Loucy (cell line): Measurements from ENCODE around the gene TMPO.

Experiments used
- H2AFZ ChIP-seq: fragments of 200-600 bp; sonication (generic); 2 replicates; pipeline ENCODE4 v1.6.0; 2016; ENCODE audit warnings: antibody characterized with exemption, mild to moderate bottlenecking, low read length, moderate library complexity
- H3F3A ChIP-seq: fragments of 200-600 bp; 2 replicates; pipeline ENCODE4 v1.6.0; 2016; ENCODE audit warnings: antibody characterized with exemption, low read depth, mild to moderate bottlenecking
- H3K27me3 ChIP-seq: fragments of 200-600 bp; sonication (generic); 2 replicates; pipeline ENCODE4 v1.6.1; 2014; ENCODE audit warnings: low read length, mild to moderate bottlenecking; ENCODE audit not compliant: insufficient read depth, poor library complexity, severe bottlenecking
- H3K36me3 ChIP-seq: fragments of 200-600 bp; sonication (generic); 2 replicates; pipeline ENCODE4 v1.6.1; 2016; ENCODE audit warnings: low read length; ENCODE audit not compliant: insufficient read depth
- H3K4me1 ChIP-seq: fragments of 200-600 bp; sonication (generic); 2 replicates; pipeline ENCODE4 v1.5.1; 2014; ENCODE audit warnings: low read length, mild to moderate bottlenecking; ENCODE audit not compliant: insufficient read depth, poor library complexity, severe bottlenecking
- H3K4me2 ChIP-seq: fragments of 200-600 bp; sonication (generic); 2 replicates; pipeline ENCODE4 v1.6.0; 2014; ENCODE audit warnings: antibody characterized with exemption, low read length, low read depth, mild to moderate bottlenecking; ENCODE audit not compliant: poor library complexity, severe bottlenecking
- H3K4me3 ChIP-seq: fragments of 200-600 bp; sonication (generic); 2 replicates; pipeline ENCODE4 v1.5.1; 2014; ENCODE audit warnings: low read length, mild to moderate bottlenecking, mixed read lengths; ENCODE audit not compliant: poor library complexity, severe bottlenecking
- H3K79me2 ChIP-seq: fragments of 200-600 bp; sonication (generic); 2 replicates; pipeline ENCODE4 v1.6.1; 2014; ENCODE audit warnings: low read length; ENCODE audit not compliant: insufficient read depth
- H3K9ac ChIP-seq: fragments of 200-600 bp; sonication (generic); 2 replicates; pipeline ENCODE4 v1.6.0; 2014; ENCODE audit warnings: mild to moderate bottlenecking, low read depth, low read length, moderate library complexity; ENCODE audit not compliant: poor library complexity, severe bottlenecking
- H3K9me2 ChIP-seq: fragments of 200-600 bp; sonication (generic); replicated peaks from 2 replicates; pipeline ENCODE4 v1.6.1; 2016; ENCODE audit warnings: low read depth, low read length, mixed read lengths
- H3K9me3 ChIP-seq: fragments of 200-600 bp; sonication (generic); 2 replicates; pipeline ENCODE4 v1.6.1; 2014; ENCODE audit warnings: mild to moderate bottlenecking, antibody characterized with exemption, low read length, low read depth; ENCODE audit not compliant: insufficient read depth
- H4K20me1 ChIP-seq: fragments of 200-600 bp; sonication (generic); 2 replicates; pipeline ENCODE4 v1.6.0; 2014; ENCODE audit warnings: antibody characterized with exemption, low read length, mild to moderate bottlenecking; ENCODE audit not compliant: insufficient read depth, poor library complexity, severe bottlenecking
- CTCF ChIP-seq: fragments of 200-600 bp; sonication (generic); conservative IDR thresholded peaks from 2 replicates; pipeline ENCODE4 v1.5.1; 2014; ENCODE audit warnings: mild to moderate bottlenecking, antibody characterized with exemption, low read length
- EZH2phosphoT487 ChIP-seq: fragments of 200-600 bp; IDR thresholded peaks from 2 replicates; pipeline ENCODE4 v1.6.1; 2018; ENCODE audit warnings: antibody characterized with exemption, mild to moderate bottlenecking, moderate library complexity, borderline replicate concordance

TMPO gene

DNA sequence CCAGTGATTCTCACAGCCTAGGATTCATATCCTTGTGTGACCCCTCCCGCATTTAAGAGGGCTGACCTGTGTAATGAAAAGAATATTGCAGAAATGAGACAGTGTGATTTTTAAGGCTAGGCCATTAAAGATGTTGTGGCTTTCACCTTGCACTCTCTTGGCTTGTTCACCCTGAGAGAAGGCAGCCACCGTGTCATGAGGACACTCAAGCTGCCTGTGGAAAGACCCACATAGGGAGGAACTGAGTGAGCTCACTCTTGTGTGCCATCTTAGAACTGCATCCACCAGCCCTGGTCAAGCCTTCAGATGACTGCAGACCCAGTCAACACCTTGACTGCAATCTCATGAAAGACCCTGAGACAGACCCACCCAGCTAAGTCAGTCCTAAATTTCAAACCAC lies 46.3 kb upstream of the TMPO start:
- Histone ChIP-seq H3K27me3 (no peaks in the 10 kb centered on the region), H3K4me1 (no peaks in the 10 kb centered on the region), H3K4me2 (no peak overlapping the region), H3F3A (no peaks in the 10 kb centered on the region), H3K4me3 (no peak overlapping the region), H4K20me1 (no peaks in the 10 kb centered on the region), H3K9me2 (no peaks in the 10 kb centered on the region), H2AFZ (no peak overlapping the region), H3K36me3 (no peaks in the 10 kb centered on the region), H3K79me2 (no peaks in the 10 kb centered on the region), H3K9me3 (no peaks in the 10 kb centered on the region), H3K9ac (no peak overlapping the region)
- TF ChIP-seq CTCF (no peak), EZH2phosphoT487 (no peak)

DNA sequence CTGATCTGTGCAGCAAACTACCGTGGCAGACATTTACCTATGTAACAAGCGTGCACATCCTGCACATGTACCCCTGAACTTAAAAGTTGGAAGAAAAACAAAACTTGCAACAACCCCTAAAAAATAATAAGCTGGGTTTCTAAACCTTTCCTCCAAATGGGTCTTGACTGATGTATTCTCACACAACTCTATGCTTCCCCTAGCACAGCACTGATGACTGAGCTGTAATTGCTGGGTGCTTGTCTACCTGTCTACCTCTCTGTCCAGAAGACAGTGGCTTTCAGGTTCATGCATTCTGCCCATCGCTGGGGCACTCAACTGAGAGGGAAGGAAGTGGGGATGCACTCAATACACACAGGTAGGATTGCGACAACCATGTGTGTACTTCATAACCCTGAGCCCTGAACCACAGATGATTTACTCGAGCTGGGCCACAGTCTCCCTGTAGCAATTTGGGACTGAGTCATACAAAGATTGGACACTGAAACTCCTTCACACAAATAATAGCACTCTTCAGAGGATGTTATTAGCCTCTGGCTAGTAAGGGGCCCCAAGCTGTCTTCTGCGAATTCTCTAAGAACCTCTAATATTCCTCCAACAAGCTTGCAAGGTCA lies 44.8 kb upstream of the TMPO start:
- Histone ChIP-seq H3K36me3 (no peaks in the 10 kb centered on the region), H3K79me2 (no peaks in the 10 kb centered on the region), H3K9me3 (no peaks in the 10 kb centered on the region), H3F3A (no peaks in the 10 kb centered on the region), H4K20me1 (no peaks in the 10 kb centered on the region), H2AFZ (no peak overlapping the region), H3K4me1 (no peaks in the 10 kb centered on the region), H3K9ac (no peak overlapping the region), H3K4me2 (no peak overlapping the region), H3K4me3 (no peak overlapping the region), H3K9me2 (no peaks in the 10 kb centered on the region), H3K27me3 (no peaks in the 10 kb centered on the region)
- TF ChIP-seq CTCF (no peak), EZH2phosphoT487 (no peak)

- Histone ChIP-seq H3K27me3 (no peaks in the 10 kb centered on the region), H3K36me3 (no peaks in the 10 kb centered on the region), H3K9me3 (no peaks in the 10 kb centered on the region), H3K9ac (no peak overlapping the region), H3F3A (no peaks in the 10 kb centered on the region), H3K79me2 (no peaks in the 10 kb centered on the region), H3K9me2 (no peaks in the 10 kb centered on the region), H3K4me2 (no peak overlapping the region), H3K4me3 (no peak overlapping the region), H2AFZ (no peak overlapping the region), H3K4me1 (no peaks in the 10 kb centered on the region), H4K20me1 (no peaks in the 10 kb centered on the region)
- TF ChIP-seq CTCF (no peak), EZH2phosphoT487 (no peak)
Observed at GRCh38 chr12:98471085-98471484, 44.3 kb upstream of the TMPO start.
